Stimulated activated CD8-positive, alpha-beta memory T cell treated with anti-CD3 and anti-CD28 coated beads, Interleukin-12 subunit alpha, Interleukin-12 subunit beta, amount 100 ng/mL, for 24 hours (primary cell): ENCODE data around the gene NHLRC4.
A peak's percentile ranks its signal among the peaks of the same experiment; 100 is the strongest.

Experiments
- DNase-seq: peaks from one replicate; pipeline ENCODE4 v3.0.0-alpha.2; 2020; ENCODE audit errors: extremely low read depth

The NHLRC4 gene

GRCh38 chr16:565419-566330 lies 1.1 kb upstream of the NHLRC4 start:
- DNase-seq: no peak

DNA sequence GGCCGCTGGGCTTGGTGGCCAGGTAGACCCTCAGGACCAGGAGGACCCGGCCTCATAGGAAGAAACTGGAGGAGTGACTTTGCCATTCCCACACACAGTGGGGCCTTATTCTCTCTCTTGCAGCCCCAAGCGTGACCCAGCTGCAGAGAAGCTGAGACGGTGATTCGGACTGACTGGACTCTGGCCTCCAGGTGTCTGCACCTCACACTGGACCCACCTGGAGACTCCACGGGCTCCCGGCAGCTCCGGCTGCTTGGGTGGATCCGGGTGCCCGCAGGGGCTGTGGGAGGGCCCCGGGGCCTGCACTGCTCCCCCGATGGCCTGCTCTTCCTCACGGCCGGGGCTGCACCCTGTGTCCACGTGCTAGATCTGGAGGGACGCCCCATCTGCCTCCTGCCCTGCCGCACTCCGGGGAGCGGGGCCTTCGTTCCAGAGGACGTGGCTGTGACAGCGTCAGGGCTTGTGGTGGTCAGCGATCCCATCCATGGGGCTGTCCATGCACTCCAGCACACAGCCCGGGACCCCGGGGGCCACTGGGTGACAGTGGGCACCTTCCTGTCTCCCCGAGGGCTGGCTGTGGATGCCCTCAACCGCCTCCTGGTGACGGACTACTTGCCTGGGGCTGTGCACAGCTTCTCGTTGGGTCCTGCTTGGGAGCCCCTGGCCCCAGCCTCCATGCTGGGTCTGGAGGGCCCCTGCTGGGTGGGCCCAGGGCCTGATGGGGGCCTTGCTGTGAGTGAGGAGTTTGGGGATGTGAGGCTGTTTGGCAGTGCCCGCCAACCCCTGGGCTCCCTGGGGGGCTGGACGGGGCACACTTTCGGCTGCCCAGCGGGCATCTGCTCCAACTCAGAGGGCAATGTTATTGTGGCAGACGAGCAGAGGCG lies 810 bp downstream of the NHLRC4 start:
- DNase-seq: no peak

- DNase-seq: no peak
Measured at GRCh38 chr16:568401-569258, 1.8 kb downstream of the NHLRC4 start.

GRCh38 chr16:569445-570254 lies 2.8 kb downstream of the NHLRC4 start, which contains the start of gene PIGQ:
TSS of gene PIGQ (plus strand) at chr16:569968. CDS start at chr16:574075, 4,107 bp downstream.
- DNase-seq: peak; percentile 37

GRCh38 chr16:572865-573650 lies 6.3 kb downstream of the NHLRC4 start:
- no peak for DNase-seq

GRCh38 chr16:574021-574760 lies 7.4 kb downstream of the NHLRC4 start:
- DNase-seq: no peak

- DNase-seq: no peak
Measured at GRCh38 chr16:575354-576196, 8.8 kb downstream of the NHLRC4 start.

- no peak for DNase-seq
Measured at GRCh38 chr16:576197-576822, 9.5 kb downstream of the NHLRC4 start.

GRCh38 chr16:576823-577201 lies 10.0 kb downstream of the NHLRC4 start:
- no peak for DNase-seq

DNA sequence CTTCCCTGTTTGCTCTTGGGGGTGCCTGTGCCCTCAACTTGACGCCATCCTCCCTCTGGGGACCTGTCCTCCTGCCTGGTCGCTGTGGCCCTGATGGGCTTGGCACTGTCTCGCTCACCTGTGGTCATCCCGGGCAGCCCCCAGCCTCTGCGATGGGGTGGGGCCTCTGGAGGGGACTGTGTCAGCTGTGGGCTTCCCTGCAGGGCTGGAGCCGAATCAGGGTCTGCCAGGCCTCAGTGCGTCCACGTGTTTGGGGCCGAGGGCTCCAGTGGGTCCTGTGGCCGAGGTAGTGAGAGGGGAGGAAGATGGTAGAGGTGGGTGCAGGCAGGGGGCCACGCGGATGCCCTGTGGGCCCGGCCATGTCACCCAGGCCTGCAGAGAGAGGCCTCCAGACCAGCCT lies 11.0 kb downstream of the NHLRC4 start:
- DNase-seq: no peak

GRCh38 chr16:578232-578869 lies 11.5 kb downstream of the NHLRC4 start:
- DNase-seq: no peak

DNA sequence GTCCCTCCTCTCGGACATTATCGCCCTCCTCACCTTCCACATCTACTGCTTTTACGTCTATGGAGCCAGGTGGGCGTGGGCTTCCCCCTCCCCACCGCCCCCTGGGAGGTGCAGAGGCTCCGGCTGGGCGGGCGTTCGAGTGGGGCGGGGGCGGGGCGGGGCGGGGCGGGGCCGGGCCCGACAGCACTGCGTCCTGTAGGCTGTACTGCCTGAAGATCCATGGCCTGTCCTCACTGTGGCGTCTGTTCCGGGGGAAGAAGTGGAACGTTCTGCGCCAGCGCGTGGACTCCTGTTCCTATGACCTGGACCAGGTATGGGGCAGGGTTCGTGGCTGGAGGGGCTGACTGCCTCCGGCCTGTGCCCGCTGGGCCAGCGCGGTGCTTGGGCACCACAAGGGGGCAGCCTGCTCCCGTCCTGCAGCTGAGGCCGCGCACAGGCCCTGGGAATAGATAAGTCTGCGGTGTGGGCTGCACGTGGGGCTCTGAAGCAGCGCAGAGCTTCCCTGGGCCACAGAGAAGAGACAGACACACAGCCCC lies 12.1 kb downstream of the NHLRC4 start:
- DNase-seq: no peak

- no peak for DNase-seq
Measured at GRCh38 chr16:580141-580945, 13.5 kb downstream of the NHLRC4 start.

DNA sequence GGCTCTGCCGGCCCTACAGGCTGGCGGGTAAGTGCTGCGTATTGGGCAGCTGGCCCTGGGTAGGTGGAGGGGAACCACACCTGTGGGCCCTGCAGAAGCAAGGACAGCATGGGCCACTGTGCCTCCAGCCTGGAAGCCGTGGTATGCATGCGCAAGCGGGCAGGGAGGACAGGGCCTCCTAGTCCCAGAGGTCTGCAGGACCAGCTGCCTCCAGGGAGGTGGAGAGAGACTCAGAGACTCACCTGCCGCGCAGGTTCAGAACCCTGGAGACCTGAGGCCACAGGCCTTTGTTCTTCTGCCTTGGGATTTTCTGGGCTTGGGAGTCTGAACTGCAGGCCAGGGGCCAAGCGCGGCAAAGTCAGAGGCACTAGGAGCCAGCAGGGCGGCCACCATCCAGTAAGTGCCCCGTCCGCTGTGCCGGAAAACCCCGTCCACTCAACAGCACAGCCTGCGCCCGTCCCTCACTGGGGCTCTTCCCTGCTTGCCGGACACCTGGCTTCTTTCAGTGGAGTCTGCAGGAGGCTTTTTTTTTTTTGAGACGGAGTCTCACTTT lies 14.2 kb downstream of the NHLRC4 start:
- no peak for DNase-seq

- DNase-seq: no peak
Measured at GRCh38 chr16:582218-582613, 15.4 kb downstream of the NHLRC4 start.
